Fibroblast of pulmonary artery (primary cell): ENCODE measurements around the gene HDGFL1.
A peak's percentile ranks its signal among the peaks of the same experiment; 100 is the strongest.

Experiments
- DNase-seq: peaks from one replicate; pipeline ENCODE4 v3.0.0-alpha.2; 2010; ENCODE audit warnings: low read depth
- H3K4me3 ChIP-seq: replicated peaks from 2 replicates; pipeline ENCODE4 v1.5.1; 2011; ENCODE audit warnings: low read depth, mild to moderate bottlenecking, control low read depth, low read length, moderate library complexity
- TF ChIP-seq, protein P1 (sequence below): IDR thresholded peaks from 2 replicates; pipeline ENCODE4 v1.5.1; 2011; ENCODE audit warnings: mild to moderate bottlenecking, control low read depth, low read length, inconsistent platforms; ENCODE audit errors: missing control alignments

The HDGFL1 gene

DNA sequence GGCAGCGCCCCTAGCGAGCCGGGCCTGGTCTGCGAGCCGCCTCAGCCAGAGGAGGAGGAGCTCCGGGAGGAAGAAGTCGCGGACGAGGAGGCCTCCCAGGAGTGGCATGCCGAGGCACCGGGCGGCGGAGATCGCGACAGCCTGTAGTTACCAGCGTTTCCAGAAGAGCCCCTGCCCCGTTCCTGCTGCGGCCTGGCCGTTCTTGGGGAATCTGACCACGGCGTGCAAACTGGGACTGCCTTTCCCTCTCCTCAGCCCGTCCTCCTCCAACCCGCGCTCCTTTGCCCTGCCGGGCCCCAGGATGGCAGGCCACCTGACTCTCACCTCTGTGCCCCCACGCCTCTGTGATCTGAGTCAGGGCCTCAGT lies 802 bp downstream of the HDGFL1 start:
- no peak overlapping the region for H3K4me3 ChIP-seq
- DNase-seq: no peak
- TF ChIP-seq, protein P1, sequence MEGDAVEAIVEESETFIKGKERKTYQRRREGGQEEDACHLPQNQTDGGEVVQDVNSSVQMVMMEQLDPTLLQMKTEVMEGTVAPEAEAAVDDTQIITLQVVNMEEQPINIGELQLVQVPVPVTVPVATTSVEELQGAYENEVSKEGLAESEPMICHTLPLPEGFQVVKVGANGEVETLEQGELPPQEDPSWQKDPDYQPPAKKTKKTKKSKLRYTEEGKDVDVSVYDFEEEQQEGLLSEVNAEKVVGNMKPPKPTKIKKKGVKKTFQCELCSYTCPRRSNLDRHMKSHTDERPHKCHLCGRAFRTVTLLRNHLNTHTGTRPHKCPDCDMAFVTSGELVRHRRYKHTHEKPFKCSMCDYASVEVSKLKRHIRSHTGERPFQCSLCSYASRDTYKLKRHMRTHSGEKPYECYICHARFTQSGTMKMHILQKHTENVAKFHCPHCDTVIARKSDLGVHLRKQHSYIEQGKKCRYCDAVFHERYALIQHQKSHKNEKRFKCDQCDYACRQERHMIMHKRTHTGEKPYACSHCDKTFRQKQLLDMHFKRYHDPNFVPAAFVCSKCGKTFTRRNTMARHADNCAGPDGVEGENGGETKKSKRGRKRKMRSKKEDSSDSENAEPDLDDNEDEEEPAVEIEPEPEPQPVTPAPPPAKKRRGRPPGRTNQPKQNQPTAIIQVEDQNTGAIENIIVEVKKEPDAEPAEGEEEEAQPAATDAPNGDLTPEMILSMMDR: no peak

DNA sequence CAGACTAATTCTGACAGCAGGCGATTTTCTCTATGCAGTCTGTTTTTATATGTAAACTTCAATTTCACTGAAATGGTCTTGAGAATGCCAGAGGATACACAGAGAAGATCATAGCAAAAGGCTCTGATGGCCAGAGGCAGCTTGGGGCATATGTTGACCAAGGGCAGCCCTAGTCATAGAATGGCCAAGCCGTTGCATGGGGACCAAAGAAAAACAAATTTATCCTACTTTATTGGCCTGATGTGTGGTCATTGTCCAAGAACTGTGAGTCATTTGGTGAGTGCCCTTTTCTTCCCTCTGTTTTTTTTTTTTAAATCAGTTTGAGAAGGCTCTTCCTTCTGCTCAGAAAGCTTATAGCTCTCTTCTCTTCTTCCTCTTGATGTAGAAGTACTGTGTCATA lies 5.8 kb downstream of the HDGFL1 start:
- TF ChIP-seq, protein P1: no peak
- H3K4me3 ChIP-seq: no peak overlapping the region
- DNase-seq: peak; percentile 42

DNA sequence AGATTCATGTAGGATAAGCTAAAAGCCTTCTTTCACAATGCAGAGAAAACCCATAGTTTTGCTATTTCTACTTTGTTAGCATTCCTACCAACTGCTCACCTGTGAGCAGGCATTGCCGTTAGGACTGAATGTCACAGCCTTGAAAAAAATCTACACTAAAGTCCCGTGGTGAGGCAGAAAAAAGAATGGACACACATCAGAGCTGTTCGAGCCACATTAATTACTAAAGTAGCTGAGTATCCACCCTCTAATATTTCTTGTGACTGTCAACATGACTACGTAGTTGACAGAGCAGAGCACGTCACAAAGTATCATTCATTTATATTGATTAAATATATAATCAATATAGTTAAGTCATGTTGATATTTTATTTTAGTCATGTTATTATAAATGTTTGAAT lies 10.1 kb downstream of the HDGFL1 start:
- DNase-seq: no peak
- no peak overlapping the region for H3K4me3 ChIP-seq
- TF ChIP-seq, protein P1: no peak

DNA sequence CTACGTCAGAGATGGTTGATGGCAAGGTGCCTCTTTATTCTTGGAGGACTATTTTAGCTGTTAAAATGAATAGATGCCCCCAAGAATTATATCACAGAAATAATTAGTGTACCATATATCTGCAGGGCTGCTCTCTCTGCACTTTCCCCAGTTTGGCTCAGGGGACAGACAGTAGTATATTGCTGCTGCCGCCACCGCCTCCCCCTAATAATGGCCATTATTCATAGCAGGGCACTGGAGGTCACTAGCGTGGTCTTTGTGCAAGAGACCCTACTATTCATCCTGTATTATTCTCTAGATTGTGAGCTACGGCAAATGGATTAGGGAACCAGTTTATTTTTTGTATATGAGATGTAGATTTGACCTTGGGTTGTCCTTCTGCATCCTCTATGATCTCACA lies 11.0 kb downstream of the HDGFL1 start:
- no peak for DNase-seq
- H3K4me3 ChIP-seq: no peak overlapping the region
- TF ChIP-seq, protein P1: no peak

DNA sequence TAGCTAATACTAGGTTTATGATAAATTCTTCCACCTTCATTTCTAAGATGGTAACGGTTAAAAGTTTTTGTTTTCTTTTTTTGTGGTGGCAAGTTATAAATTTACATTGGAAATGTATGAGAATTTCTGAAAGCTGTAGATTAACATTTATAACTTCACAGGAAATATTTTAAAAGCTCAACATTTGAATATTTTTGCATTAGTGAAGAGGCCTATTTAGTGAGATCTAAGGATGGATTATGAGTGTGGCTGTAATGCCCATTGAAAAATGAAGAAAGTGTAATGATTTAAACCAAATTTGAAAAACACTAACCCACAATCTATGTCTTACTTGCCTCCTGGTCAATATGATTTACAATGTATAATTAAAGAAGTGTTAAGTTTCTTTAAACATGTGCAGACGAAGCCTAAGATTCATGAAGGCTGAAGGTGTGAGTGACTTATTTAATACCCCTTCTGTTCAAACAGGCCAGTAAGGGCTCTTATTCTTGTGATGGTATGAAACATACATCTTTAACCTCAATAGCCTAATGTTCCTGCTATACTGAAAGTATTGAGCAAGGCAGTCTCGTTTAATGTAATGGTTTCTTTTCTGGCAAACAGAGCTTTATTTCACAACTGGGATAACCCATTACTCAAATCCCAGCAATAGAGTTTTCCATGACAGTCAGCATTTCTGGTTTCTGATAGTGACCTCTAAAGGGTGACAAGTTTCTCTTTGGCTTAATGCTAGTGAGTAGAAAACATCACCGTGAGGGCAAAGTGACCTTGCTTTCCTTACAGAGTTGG lies 13.2 kb downstream of the HDGFL1 start:
- TF ChIP-seq, protein P1: no peak
- no peak overlapping the region for H3K4me3 ChIP-seq
- DNase-seq: peak; percentile 32

DNA sequence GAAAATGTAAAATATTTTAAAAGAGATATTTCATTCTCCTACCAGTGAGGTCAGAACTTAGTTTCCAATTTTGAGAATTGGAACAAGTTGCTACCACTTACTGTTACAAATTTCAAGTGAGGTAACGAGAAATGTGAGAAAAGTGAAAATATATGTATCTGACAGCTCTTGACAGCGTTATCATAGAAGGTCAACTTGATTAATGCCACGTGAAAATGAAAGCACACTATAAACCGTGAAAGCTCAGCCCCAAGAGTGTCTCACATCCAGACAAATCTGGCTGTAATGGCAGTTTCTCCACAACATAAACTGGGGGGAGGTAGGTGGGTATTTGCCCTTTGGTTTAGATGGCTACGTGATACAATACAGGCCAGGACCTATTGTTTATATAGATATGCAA lies 13.9 kb downstream of the HDGFL1 start:
- no peak for DNase-seq
- no peak overlapping the region for H3K4me3 ChIP-seq
- TF ChIP-seq, protein P1: no peak

DNA sequence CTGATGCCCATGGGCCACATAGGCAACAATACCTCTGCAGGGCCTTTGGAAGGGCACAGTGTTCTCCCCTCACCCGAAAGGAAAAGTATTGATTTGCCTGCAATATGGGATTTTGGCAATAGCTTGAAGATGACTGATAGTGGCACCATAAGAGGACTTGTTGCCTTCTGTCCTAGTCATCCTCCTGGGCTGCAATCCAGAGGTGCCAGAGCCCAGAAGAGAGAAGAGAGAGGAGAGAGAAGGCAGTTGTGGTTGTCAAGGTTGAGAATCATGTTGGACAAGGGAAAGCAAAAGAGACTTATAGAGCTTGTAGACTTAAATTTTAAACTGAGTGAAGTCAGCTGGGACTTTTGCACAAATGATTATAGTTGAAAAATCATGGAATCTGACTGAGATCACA lies 14.6 kb downstream of the HDGFL1 start:
- no peak for DNase-seq
- TF ChIP-seq, protein P1: no peak

More for the DNA sequence above, 14.6 kb downstream of the HDGFL1 start:
- H3K4me3 ChIP-seq: no peak overlapping the region
